ENCODE measurements around the gene HRH3.

DNA sequence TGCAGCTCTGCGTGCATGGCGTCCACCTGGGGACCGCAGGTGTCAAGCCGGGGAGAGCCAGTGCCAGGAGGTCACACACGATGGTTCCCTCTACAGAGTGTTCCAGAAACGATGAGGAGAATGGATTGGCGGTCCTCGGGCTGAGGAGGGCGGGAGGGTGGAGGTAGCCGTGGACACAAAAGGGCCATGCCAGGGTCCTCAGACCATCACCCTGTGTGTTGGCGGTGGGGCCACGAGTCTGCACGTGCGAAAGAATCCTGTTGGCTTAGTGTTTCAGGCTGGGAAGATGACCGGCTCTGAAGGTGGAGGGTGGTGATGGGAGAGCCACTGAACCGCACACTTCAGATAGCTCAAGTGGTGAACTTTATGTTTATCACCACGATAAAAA, 13.7 kb downstream of the HRH3 start:
- TF ChIP-seq, protein P1, sequence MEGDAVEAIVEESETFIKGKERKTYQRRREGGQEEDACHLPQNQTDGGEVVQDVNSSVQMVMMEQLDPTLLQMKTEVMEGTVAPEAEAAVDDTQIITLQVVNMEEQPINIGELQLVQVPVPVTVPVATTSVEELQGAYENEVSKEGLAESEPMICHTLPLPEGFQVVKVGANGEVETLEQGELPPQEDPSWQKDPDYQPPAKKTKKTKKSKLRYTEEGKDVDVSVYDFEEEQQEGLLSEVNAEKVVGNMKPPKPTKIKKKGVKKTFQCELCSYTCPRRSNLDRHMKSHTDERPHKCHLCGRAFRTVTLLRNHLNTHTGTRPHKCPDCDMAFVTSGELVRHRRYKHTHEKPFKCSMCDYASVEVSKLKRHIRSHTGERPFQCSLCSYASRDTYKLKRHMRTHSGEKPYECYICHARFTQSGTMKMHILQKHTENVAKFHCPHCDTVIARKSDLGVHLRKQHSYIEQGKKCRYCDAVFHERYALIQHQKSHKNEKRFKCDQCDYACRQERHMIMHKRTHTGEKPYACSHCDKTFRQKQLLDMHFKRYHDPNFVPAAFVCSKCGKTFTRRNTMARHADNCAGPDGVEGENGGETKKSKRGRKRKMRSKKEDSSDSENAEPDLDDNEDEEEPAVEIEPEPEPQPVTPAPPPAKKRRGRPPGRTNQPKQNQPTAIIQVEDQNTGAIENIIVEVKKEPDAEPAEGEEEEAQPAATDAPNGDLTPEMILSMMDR (IDR thresholded peaks at IDR 0.05) = no peak
- TF ChIP-seq EZH2phosphoT487 (IDR thresholded peaks at IDR 0.05) (no peak), EZH2 (IDR thresholded peaks at IDR 0.05) (no peak)
